HEK293T (cell line): ENCODE data around the gene COLEC11.

ENCODE experiments used
- CTCF ChIA-PET: fragments of 350-600 bp; formaldehyde crosslinking; extraction: SDS; loops from one replicate; lab custom pipeline; 2021; ENCODE audit warnings: antibody characterized with exemption, inconsistent platforms; lab: Yijun Ruan, JAX
- POLR2A ChIA-PET: fragments of 350-600 bp; formaldehyde crosslinking; extraction: SDS; loops from one replicate; lab custom pipeline; 2020; ENCODE audit warnings: antibody characterized with exemption, inconsistent platforms; lab: Yijun Ruan, JAX
- DNase-seq: peaks from one replicate; pipeline ENCODE4 v3.0.0; 2012; ENCODE audit warnings: mixed read lengths; ENCODE audit errors: extremely low spot score
- ARNT ChIP-seq: fragments of 450-650 bp; IDR thresholded peaks from 2 replicates; pipeline ENCODE4 v1.6.1; 2017; ENCODE audit warnings: mild to moderate bottlenecking
- BHLHE40 ChIP-seq: fragments of 450-650 bp; IDR thresholded peaks from 2 replicates; pipeline ENCODE4 v1.6.1; 2016; ENCODE audit warnings: mild to moderate bottlenecking, moderate library complexity, borderline replicate concordance
- CTBP1 ChIP-seq: fragments of 450-650 bp; IDR thresholded peaks from 2 replicates; pipeline ENCODE4 v1.6.1; 2016; ENCODE audit warnings: borderline replicate concordance
- FOXA1 ChIP-seq: fragments of 450-650 bp; IDR thresholded peaks from 2 replicates; pipeline ENCODE4 v1.6.1; 2016; ENCODE audit warnings: mild to moderate bottlenecking
- FOXK2 ChIP-seq: fragments of 450-650 bp; IDR thresholded peaks from 2 replicates; pipeline ENCODE4 v1.6.1; 2016; ENCODE audit warnings: mild to moderate bottlenecking
- FOXM1 ChIP-seq: fragments of 450-650 bp; IDR thresholded peaks from 2 replicates; pipeline ENCODE4 v1.6.1; 2017; ENCODE audit warnings: mild to moderate bottlenecking, borderline replicate concordance
- HDGF ChIP-seq: fragments of 450-650 bp; IDR thresholded peaks from 2 replicates; pipeline ENCODE4 v1.6.1; 2017; ENCODE audit warnings: antibody characterized with exemption, borderline replicate concordance
- L3MBTL2 ChIP-seq: fragments of 450-650 bp; conservative IDR thresholded peaks from 2 replicates; pipeline ENCODE4 v1.6.1; 2016; ENCODE audit warnings: mild to moderate bottlenecking
- LEF1 ChIP-seq: fragments of 450-650 bp; IDR thresholded peaks from 2 replicates; pipeline ENCODE4 v1.6.1; 2017; ENCODE audit warnings: mild to moderate bottlenecking, borderline replicate concordance
- NFRKB ChIP-seq: fragments of 450-650 bp; IDR thresholded peaks from 2 replicates; pipeline ENCODE4 v1.6.1; 2016; ENCODE audit warnings: mild to moderate bottlenecking, moderate library complexity
- SP1 ChIP-seq: fragments of 450-650 bp; IDR thresholded peaks from 2 replicates; pipeline ENCODE4 v1.6.1; 2017
- SUZ12 ChIP-seq: fragments of 450-650 bp; IDR thresholded peaks from 2 replicates; pipeline ENCODE4 v1.6.1; 2016; ENCODE audit warnings: mild to moderate bottlenecking
- TARDBP ChIP-seq: fragments of 450-650 bp; IDR thresholded peaks from 2 replicates; pipeline ENCODE4 v1.6.1; 2016
- ZNF384 ChIP-seq: fragments of 450-650 bp; IDR thresholded peaks from 2 replicates; pipeline ENCODE4 v1.6.1; 2016
- TF ChIP-seq, protein P1 (sequence below): fragments of 450-650 bp; IDR thresholded peaks from 2 replicates; pipeline ENCODE4 v1.6.1; 2016

COLEC11 gene

GRCh38 chr2:3675687-3676086 is 80.8 kb downstream of the COLEC11 start:
- ChIA-PET POLR2A (no interaction called here), CTCF (no interaction called here)
- DNase-seq, result no peak
- no peak for TF ChIP-seq NFRKB
- no peak for TF ChIP-seq FOXK2
- TF ChIP-seq ZNF384, result no peak

DNA sequence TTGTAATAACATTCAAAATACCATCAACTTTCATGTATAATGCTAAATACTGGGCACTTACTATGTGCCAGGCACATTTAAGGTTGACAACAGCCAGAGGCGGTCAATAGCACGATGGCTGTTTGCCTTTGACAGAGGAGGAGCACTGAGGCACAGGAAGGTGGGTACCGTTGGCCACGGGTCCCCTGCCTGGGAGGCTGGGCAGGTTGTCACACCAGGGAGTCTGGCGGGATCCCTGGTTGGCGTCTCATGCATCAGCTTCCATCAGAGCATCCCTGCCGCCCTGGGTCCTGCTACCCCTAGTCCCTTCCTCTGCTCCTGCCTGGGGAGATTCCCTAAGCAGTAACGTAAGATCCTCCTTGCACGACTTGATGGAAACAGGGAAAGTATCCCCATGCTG is 82.5 kb downstream of the COLEC11 start:
- TF ChIP-seq L3MBTL2 (no peak), ARNT (no peak), HDGF (no peak), SUZ12 (no peak), ZNF384 (no peak), FOXK2 (no peak), TARDBP (no peak), LEF1 (no peak), CTBP1 (no peak), BHLHE40 (no peak), FOXA1 (no peak)
- CTCF ChIA-PET, result no interaction called here

DNA sequence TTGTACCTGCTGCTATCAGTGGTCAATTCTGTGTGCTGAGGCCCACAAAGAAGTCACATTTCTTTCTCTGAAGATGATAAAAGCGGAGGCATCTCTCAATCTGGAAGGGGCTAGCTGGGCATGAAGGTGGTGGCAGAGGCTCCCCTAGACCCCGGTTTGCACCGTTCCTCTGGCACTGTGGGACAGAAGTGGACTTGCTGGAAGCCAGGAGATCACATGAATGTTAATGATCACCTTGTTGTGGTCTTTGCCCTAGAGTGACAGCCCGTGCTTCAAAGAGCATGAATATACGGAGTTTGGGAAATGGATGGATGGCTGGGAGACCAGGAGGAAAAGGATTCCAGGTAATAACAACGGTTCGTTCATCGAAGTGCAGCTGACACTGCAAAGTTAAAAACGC is 83.3 kb downstream of the COLEC11 start:
- TF ChIP-seq ARNT (no peak), FOXK2 (no peak), HDGF (no peak), FOXA1 (no peak), CTBP1 (no peak), L3MBTL2 (no peak), NFRKB (no peak), SUZ12 (no peak), SP1 (no peak), FOXM1 (no peak), LEF1 (no peak)
- TF ChIP-seq, protein P1, sequence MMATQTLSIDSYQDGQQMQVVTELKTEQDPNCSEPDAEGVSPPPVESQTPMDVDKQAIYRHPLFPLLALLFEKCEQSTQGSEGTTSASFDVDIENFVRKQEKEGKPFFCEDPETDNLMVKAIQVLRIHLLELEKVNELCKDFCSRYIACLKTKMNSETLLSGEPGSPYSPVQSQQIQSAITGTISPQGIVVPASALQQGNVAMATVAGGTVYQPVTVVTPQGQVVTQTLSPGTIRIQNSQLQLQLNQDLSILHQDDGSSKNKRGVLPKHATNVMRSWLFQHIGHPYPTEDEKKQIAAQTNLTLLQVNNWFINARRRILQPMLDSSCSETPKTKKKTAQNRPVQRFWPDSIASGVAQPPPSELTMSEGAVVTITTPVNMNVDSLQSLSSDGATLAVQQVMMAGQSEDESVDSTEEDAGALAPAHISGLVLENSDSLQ, result no peak
- POLR2A ChIA-PET, result no interaction called here
- CTCF ChIA-PET, result no interaction called here
- no peak for DNase-seq

More for the DNA sequence above, 82.5 kb downstream of the COLEC11 start:
- POLR2A ChIA-PET, result no interaction called here
- DNase-seq, result no peak

- DNase-seq, result no peak
- ChIA-PET POLR2A (no interaction called here), CTCF (no interaction called here)
- TF ChIP-seq FOXK2 (no peak), HDGF (no peak), CTBP1 (no peak), LEF1 (no peak), ZNF384 (no peak), SUZ12 (no peak), NFRKB (no peak), L3MBTL2 (no peak), TARDBP (no peak), BHLHE40 (no peak), FOXA1 (no peak)
- TF ChIP-seq, protein P1, result no peak
Measured at GRCh38 chr2:3679180-3679579, 84.3 kb downstream of the COLEC11 start.

GRCh38 chr2:3679616-3680393 is 84.9 kb downstream of the COLEC11 start:
- ChIA-PET POLR2A (no interaction called here), CTCF (no interaction called here)
- no peak for DNase-seq
- TF ChIP-seq LEF1 (no peak), SUZ12 (no peak)

DNA sequence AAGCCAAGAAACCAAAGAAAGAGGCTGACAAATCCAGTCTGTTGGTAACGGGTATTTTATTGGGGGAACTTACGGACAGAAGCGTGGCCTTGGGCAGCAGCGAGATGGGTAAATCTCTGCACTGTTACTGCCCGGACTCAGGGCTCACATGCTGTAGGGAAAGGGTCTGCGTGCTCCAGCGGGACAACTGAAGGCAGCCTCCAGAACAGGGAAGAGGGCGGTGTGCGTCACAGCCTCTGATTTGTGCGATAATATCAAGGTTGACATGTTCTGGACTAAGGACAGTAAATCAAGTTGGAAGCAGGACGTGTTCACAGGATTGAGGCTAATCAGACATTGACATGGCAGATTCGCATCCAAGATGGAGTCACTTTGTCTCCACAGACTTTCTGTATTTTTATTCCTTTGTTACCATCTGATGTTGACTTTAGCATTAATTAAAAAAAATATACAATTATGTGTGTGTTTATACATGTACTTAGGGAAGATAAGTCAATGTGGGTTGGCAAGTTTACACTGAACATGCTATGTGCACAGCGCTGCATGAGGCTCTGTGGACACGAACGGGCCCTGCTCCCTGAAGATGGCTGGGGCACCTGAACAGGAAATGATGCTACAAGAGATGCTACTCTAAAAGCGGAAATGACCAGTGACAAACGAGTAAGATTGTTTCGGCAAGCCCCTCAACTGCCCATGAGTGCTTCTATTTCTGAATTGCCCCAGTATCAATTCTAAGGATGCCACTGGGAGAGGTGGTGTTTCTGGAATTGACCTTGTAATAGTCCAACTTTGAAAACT is 85.8 kb downstream of the COLEC11 start:
- TF ChIP-seq SP1, result no peak
- no peak for TF ChIP-seq NFRKB
- TF ChIP-seq LEF1, result no peak
- ChIA-PET CTCF (no interaction called here), POLR2A (no interaction called here)

GRCh38 chr2:3681625-3682024 is 86.7 kb downstream of the COLEC11 start:
- TF ChIP-seq CTBP1, result no peak
- POLR2A ChIA-PET, result no interaction called here
- no peak for DNase-seq
- CTCF ChIA-PET, result no interaction called here

More for the DNA sequence above, 85.8 kb downstream of the COLEC11 start:
- DNase-seq, result no peak

GRCh38 chr2:3682811-3683210 is 87.9 kb downstream of the COLEC11 start:
- no peak for TF ChIP-seq HDGF
- TF ChIP-seq TARDBP, result no peak
- TF ChIP-seq FOXA1, result no peak
- TF ChIP-seq SUZ12, result no peak
- TF ChIP-seq, protein P1, result no peak
- no peak for TF ChIP-seq NFRKB
- DNase-seq, result no peak
- ChIA-PET CTCF (no interaction called here), POLR2A (no interaction called here)
